ENCODE results near the gene WASHC3. TPM values are rescaled to one million over a fixed set of nuclear protein-coding genes. Genes with fewer than 3 reads are reported as not detected.

WASHC3 gene
- total RNA-seq, 1 experiment from 2014 or later = 16.6 TPM

- ChIA-PET CTCF (no interaction called here), POLR2A (ENCODE audit: low non-redundant PET) (interaction anchor here (0.6 kb wide), 1 partner anchor 257 kb away, joined by 3 read pairs; no protein-coding TSS in a partner anchor)
- Histone ChIP-seq H3K27ac (ENCODE audit: low read depth, low read length, poor library complexity, severe bottlenecking) (no peak overlapping the region), H3K36me3 (ENCODE audit: insufficient read depth, low read length, poor library complexity, severe bottlenecking) (no peaks in the 10 kb centered on the region), H3K4me3 (ENCODE audit: low read depth, low read length, poor library complexity, severe bottlenecking) (no peak overlapping the region), H3K4me1 (ENCODE audit: insufficient read depth, low read length, poor library complexity, severe bottlenecking) (no peaks in the 10 kb centered on the region), H3K9me3 (ENCODE audit: low read depth, low read length, poor library complexity, severe bottlenecking) (no peaks in the 10 kb centered on the region), H3K27me3 (replicated peaks; ENCODE audit: insufficient read depth, low read depth, low read length, poor library complexity) (no peaks in the 10 kb centered on the region)
- DNase-seq (ENCODE audit: low spot score) = no peak
- intact Hi-C loops (cut with micrococcal nuclease; ENCODE audit: unreplicated experiment) = no loop called here
- TF ChIP-seq CTCF (conservative IDR thresholded peaks at IDR 0.05; ENCODE audit: low read depth, low read length) = no peak
- TF ChIP-seq EZH2 (IDR thresholded peaks at IDR 0.05; ENCODE audit: borderline replicate concordance, low read depth, low read length, poor library complexity, severe bottlenecking) = no peak
- BruUV-seq (replicated peaks) = no TSS peak
Measured at GRCh38 chr12:102029141-102029540, 32.6 kb downstream of the WASHC3 start.

- intact Hi-C loops (cut with micrococcal nuclease; ENCODE audit: unreplicated experiment) = no loop called here
- H3K4me1 ChIP-seq (ENCODE audit: insufficient read depth, low read length, poor library complexity, severe bottlenecking) = no peaks in the 10 kb centered on the region
- H3K9me3 ChIP-seq (ENCODE audit: low read depth, low read length, poor library complexity, severe bottlenecking) = no peaks in the 10 kb centered on the region
- ChIA-PET POLR2A (ENCODE audit: low non-redundant PET) (interaction anchor here (0.7 kb wide), 1 partner anchor 19 kb away, joined by 3 read pairs; no protein-coding TSS in a partner anchor), CTCF (no interaction called here)
- H3K27ac ChIP-seq (ENCODE audit: low read depth, low read length, poor library complexity, severe bottlenecking) = no peak overlapping the region
- H3K27me3 ChIP-seq (replicated peaks; ENCODE audit: insufficient read depth, low read depth, low read length, poor library complexity) = no peaks in the 10 kb centered on the region
- no TSS peak for BruUV-seq (replicated peaks)
- H3K36me3 ChIP-seq (ENCODE audit: insufficient read depth, low read length, poor library complexity, severe bottlenecking) = no peaks in the 10 kb centered on the region
- no peak overlapping the region for H3K4me3 ChIP-seq (ENCODE audit: low read depth, low read length, poor library complexity, severe bottlenecking)
- TF ChIP-seq EZH2 (IDR thresholded peaks at IDR 0.05; ENCODE audit: borderline replicate concordance, low read depth, low read length, poor library complexity, severe bottlenecking) = no peak
- no peak for DNase-seq (ENCODE audit: low spot score)
Measured at GRCh38 chr12:102026728-102027127, 35.1 kb downstream of the WASHC3 start.

GRCh38 chr12:102024765-102025164 lies 37.0 kb downstream of the WASHC3 start:
- H3K9me3 ChIP-seq (ENCODE audit: low read depth, low read length, poor library complexity, severe bottlenecking) = no peaks in the 10 kb centered on the region
- ChIA-PET CTCF (no interaction called here), POLR2A (ENCODE audit: low non-redundant PET) (no interaction called here)
- H3K36me3 ChIP-seq (ENCODE audit: insufficient read depth, low read length, poor library complexity, severe bottlenecking) = no peaks in the 10 kb centered on the region
- no peak overlapping the region for H3K27ac ChIP-seq (ENCODE audit: low read depth, low read length, poor library complexity, severe bottlenecking)
- no peak overlapping the region for H3K4me3 ChIP-seq (ENCODE audit: low read depth, low read length, poor library complexity, severe bottlenecking)
- no peak for TF ChIP-seq CTCF (conservative IDR thresholded peaks at IDR 0.05; ENCODE audit: low read depth, low read length)
- TF ChIP-seq EZH2 (IDR thresholded peaks at IDR 0.05; ENCODE audit: borderline replicate concordance, low read depth, low read length, poor library complexity, severe bottlenecking) = no peak
- no TSS peak for BruUV-seq (replicated peaks)
- DNase-seq (ENCODE audit: low spot score) = no peak
- intact Hi-C loops (cut with micrococcal nuclease; ENCODE audit: unreplicated experiment) = no loop called here
- H3K27me3 ChIP-seq (replicated peaks; ENCODE audit: insufficient read depth, low read depth, low read length, poor library complexity) = no peaks in the 10 kb centered on the region
- H3K4me1 ChIP-seq (ENCODE audit: insufficient read depth, low read length, poor library complexity, severe bottlenecking) = no peaks in the 10 kb centered on the region

GRCh38 chr12:102023343-102023930 lies 38.4 kb downstream of the WASHC3 start:
- intact Hi-C loops (cut with micrococcal nuclease; ENCODE audit: unreplicated experiment) = no loop called here
- BruUV-seq (replicated peaks) = no TSS peak
- H3K36me3 ChIP-seq (ENCODE audit: insufficient read depth, low read length, poor library complexity, severe bottlenecking) = no peaks in the 10 kb centered on the region
- no peak overlapping the region for H3K4me3 ChIP-seq (ENCODE audit: low read depth, low read length, poor library complexity, severe bottlenecking)
- no peaks in the 10 kb centered on the region for H3K4me1 ChIP-seq (ENCODE audit: insufficient read depth, low read length, poor library complexity, severe bottlenecking)
- TF ChIP-seq EZH2 (IDR thresholded peaks at IDR 0.05; ENCODE audit: borderline replicate concordance, low read depth, low read length, poor library complexity, severe bottlenecking) = no peak
- TF ChIP-seq CTCF (conservative IDR thresholded peaks at IDR 0.05; ENCODE audit: low read depth, low read length) = no peak
- POLR2A ChIA-PET (ENCODE audit: low non-redundant PET) = no interaction called here
- no peaks in the 10 kb centered on the region for H3K9me3 ChIP-seq (ENCODE audit: low read depth, low read length, poor library complexity, severe bottlenecking)
- H3K27ac ChIP-seq (ENCODE audit: low read depth, low read length, poor library complexity, severe bottlenecking) = no peak overlapping the region
- no peak for DNase-seq (ENCODE audit: low spot score)
- H3K27me3 ChIP-seq (replicated peaks; ENCODE audit: insufficient read depth, low read depth, low read length, poor library complexity) = no peaks in the 10 kb centered on the region
- CTCF ChIA-PET = no interaction called here
